ENCODE data around the gene ANKRD11.

- no peak for TF ChIP-seq CTCF (IDR thresholded peaks at IDR 0.05; ENCODE audit: insufficient read depth, low read length, poor library complexity, severe bottlenecking)
- TF ChIP-seq EZH2phosphoT487 (conservative IDR thresholded peaks at IDR 0.05; ENCODE audit: low read length), result no peak
Observed at GRCh38 chr16:89530401-89531381, 40.3 kb upstream of the ANKRD11 start.

Data from SU-DHL-6 (cell line).